Hematopoietic multipotent progenitor cell treated with erythropoietin and hydrocortisone succinate and interleukin-3 and kit ligand, for 6 days (in vitro differentiated cells): ENCODE measurements around the gene SLC41A1.
A peak's percentile ranks its signal among the peaks of the same experiment; 100 is the strongest.

Experiments
- DNase-seq: peaks from one replicate; pipeline ENCODE4 v3.0.0-alpha.2; 2015

SLC41A1 gene

DNA sequence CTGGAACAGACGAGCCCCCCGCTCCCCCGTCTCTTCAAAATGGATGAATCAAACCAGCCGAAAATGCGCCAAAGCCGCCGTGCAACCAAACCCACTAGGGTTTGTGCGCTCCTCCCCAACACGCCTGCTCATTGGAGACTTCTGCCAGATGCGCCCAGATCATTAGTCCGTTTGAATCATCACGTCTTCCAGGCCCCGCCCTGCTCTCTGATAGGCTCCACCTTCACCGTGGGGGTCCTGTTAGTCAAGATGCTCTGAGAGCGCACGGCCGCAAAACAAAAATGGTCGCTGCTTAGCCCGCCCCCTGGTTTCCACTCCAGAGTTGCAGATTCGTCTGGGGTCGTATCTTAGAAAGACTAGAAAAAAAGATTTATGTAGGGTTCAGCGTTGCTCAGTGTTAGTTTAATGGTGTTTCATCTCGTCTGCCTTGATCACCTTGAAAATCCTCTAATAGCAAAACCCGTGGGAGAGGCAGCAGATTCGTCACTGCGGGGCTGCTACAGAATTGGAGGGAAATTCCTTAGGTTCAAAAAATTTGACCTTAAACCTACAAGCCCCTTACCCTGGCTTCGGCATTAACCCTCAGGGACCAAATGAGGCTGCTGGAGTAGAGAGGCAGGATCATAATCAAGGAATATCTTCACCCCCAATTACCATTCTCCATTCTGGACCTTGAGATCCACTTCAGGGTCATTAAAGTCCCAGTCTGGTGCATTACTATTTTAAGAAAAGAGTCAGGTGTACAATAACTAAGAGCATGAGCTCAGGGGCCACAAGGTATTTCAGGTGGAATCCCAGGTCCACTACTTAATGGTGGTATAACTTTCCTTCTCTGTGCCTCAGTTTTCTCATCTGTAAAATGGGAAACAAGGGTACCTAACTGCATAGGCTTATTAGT lies 62.6 kb downstream of the SLC41A1 start, which contains the start of gene NUCKS1:
NUCKS1 (minus strand) TSS at position 45 of the 898 bp plus-strand sequence. CDS start 209 bp downstream, outside the sequence.
- DNase-seq, result peak; percentile 99

GRCh38 chr1:205749234-205750137 lies 63.5 kb downstream of the SLC41A1 start:
- peak; percentile 97 for DNase-seq

GRCh38 chr1:205748403-205749233 lies 64.4 kb downstream of the SLC41A1 start:
- DNase-seq, result peak; percentile 67

GRCh38 chr1:205746757-205747412 lies 66.1 kb downstream of the SLC41A1 start:
- no peak for DNase-seq

GRCh38 chr1:205744403-205744802 lies 68.6 kb downstream of the SLC41A1 start:
- no peak for DNase-seq

GRCh38 chr1:205743977-205744376 lies 69.0 kb downstream of the SLC41A1 start:
- DNase-seq, result no peak

DNA sequence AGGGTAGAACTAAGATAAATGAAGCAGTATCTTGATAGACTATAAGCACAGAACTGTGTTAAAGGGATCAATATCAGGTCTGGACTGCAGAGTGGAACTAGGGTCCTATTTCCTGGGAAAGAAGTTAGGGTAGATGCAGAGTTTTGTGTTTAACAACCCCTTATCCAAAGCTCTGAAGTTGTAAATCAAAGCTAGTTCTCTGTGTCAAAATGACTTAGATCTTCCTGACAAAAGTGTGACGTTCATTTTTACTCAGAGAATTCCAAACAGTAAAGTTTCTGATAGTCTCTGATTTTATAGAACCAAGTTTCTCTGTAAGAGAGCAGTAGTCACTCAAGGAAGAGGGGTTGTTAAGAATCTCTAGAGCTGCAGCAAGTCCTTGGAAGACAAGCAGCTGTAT lies 71.3 kb downstream of the SLC41A1 start:
- no peak for DNase-seq

GRCh38 chr1:205739348-205740160 lies 73.4 kb downstream of the SLC41A1 start:
- DNase-seq, result no peak
